Measurements from ENCODE around the gene SPDYE17.
"Not testable (repeated sequence)": the region's sequence is repeated elsewhere in the genome, so short reads cannot be mapped to it uniquely, and the experiment has no call there.

GRCh38 chr7:77010074-77010680, 22.0 kb downstream of the SPDYE17 start:
- not testable (repeated sequence) for TF ChIP-seq EZH2 (IDR thresholded peaks at IDR 0.05); POLR2AphosphoS5 (IDR thresholded peaks at IDR 0.05; ENCODE audit: borderline replicate concordance, low read depth, low read length); FOXP2 (optimal IDR thresholded peaks at IDR 0.05; ENCODE audit: control extremely low read depth, extremely low read length, insufficient read depth)
